Measurements from ENCODE around the gene DNTTIP2. TPM values are rescaled to one million over a fixed set of nuclear protein-coding genes. Genes with fewer than 3 reads are reported as not detected.

The DNTTIP2 gene
- total and polyA plus RNA-seq, 2 experiments from 2014 or later = 34.4 to 43.6 TPM

DNA sequence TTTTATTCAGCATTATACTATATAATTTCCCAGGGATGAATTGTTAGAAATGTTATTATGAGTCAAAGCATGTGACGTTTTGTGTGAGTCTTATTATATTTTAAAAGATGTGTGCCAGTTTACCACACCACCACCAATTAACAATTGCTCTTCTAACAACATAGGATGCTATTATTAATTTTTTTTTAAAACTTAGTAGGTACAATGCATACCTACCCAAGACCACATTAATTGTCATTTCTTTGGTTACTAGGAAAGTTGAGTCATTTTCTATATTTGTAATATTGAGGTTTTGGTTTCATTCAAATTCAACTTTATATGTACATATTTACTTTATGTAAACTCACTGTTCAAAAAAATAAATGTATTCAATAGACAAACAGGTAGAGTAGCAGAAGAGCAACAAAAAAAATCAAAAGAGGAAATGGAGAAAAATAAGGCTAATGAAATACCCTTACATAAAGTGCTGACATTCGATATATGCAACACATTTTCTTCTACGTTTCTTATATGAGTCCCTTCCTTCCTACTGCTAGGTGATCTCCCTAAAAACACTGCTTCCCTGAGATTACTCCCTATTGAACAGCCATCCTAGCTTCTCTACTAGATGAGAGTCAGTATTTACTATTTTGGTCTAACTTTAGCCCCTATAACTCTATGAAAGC lies 20.7 kb upstream of the DNTTIP2 start:
- Histone ChIP-seq H2AFZ (no peak overlapping the region), H3K79me2 (peaks cover 7% of the 10 kb centered on the region), H3K36me3 (replicated peaks; ENCODE audit: insufficient read depth, low read depth) (no peaks in the 10 kb centered on the region), H3K9me2 (replicated peaks; ENCODE audit: insufficient read depth) (no peaks in the 10 kb centered on the region), H3K27ac (no peak overlapping the region), H3K4me1 (ENCODE audit: insufficient read depth) (no peaks in the 10 kb centered on the region), H3K27me3 (no peaks in the 10 kb centered on the region), H3K9me3 (ENCODE audit: low read depth) (no peaks in the 10 kb centered on the region), H4K20me1 (ENCODE audit: insufficient read depth, poor library complexity, severe bottlenecking) (no peaks in the 10 kb centered on the region), H3K4me3 (no peak overlapping the region), H3K4me2 (no peak overlapping the region)
- WGBS (ENCODE audit: low lambda C conversion rate, missing lambda C conversion rate) = 90% methylated on average over 3 of the region's 3 CpGs
- no peak for DNase-seq (ENCODE audit: low spot score)
- no peak for TF ChIP-seq EZH2 (IDR thresholded peaks at IDR 0.05; ENCODE audit: borderline replicate concordance)
- TF ChIP-seq CTCF (IDR thresholded peaks at IDR 0.05; ENCODE audit: poor library complexity) = no peak
- TF ChIP-seq EZH2phosphoT487 (IDR thresholded peaks at IDR 0.05; ENCODE audit: low read depth, severe bottlenecking, unreplicated experiment) = no peak

GRCh38 chr1:93888900-93889299 lies 9.9 kb upstream of the DNTTIP2 start:
- no peaks in the 10 kb centered on the region for H4K20me1 ChIP-seq (ENCODE audit: insufficient read depth, poor library complexity, severe bottlenecking)
- no peak overlapping the region for H3K4me2 ChIP-seq
- no peak for DNase-seq (ENCODE audit: low spot score)
- no peak overlapping the region for H3K4me3 ChIP-seq
- H3K79me2 ChIP-seq = no peaks in the 10 kb centered on the region
- H3K36me3 ChIP-seq (replicated peaks; ENCODE audit: insufficient read depth, low read depth) = no peaks in the 10 kb centered on the region
- 62% methylated on average over 6 of the region's 6 CpGs for WGBS (ENCODE audit: low lambda C conversion rate, missing lambda C conversion rate)
- no peak for TF ChIP-seq EZH2phosphoT487 (IDR thresholded peaks at IDR 0.05; ENCODE audit: low read depth, severe bottlenecking, unreplicated experiment)
- TF ChIP-seq CTCF (IDR thresholded peaks at IDR 0.05; ENCODE audit: poor library complexity) = no peak
- no peak for TF ChIP-seq EZH2 (IDR thresholded peaks at IDR 0.05; ENCODE audit: borderline replicate concordance)
- H3K9me3 ChIP-seq (ENCODE audit: low read depth) = no peaks in the 10 kb centered on the region
- H3K9me2 ChIP-seq (replicated peaks; ENCODE audit: insufficient read depth) = no peaks in the 10 kb centered on the region
- H3K4me1 ChIP-seq (ENCODE audit: insufficient read depth) = no peaks in the 10 kb centered on the region
- no peaks in the 10 kb centered on the region for H3K27me3 ChIP-seq
- no peak overlapping the region for H3K27ac ChIP-seq
- no peak overlapping the region for H2AFZ ChIP-seq

DNA sequence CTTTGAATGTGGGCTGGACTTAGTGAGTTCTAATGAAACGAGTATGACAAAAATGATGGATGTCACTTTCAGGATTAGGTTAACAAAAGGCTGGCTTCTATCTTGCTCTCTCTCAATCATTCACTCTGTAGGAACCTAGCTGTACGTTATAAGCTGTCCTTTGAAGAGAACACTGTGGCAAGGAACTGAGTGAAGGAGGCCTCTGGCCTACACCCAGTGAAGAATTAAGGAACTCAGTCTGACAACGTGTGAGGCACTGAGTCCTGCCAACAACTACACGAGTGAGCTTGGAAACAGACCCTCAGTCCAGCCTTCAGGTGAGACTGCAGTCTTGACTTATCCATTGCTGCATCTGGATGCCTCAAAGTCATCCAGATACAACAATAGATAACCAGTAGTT lies 3.3 kb upstream of the DNTTIP2 start:
- Histone ChIP-seq H3K27me3 (no peaks in the 10 kb centered on the region), H4K20me1 (ENCODE audit: insufficient read depth, poor library complexity, severe bottlenecking) (no peaks in the 10 kb centered on the region), H2AFZ (no peak overlapping the region), H3K4me3 (no peak overlapping the region), H3K9me2 (replicated peaks; ENCODE audit: insufficient read depth) (no peaks in the 10 kb centered on the region), H3K4me1 (ENCODE audit: insufficient read depth) (no peaks in the 10 kb centered on the region), H3K9me3 (ENCODE audit: low read depth) (no peaks in the 10 kb centered on the region), H3K79me2 (peaks cover 16% of the 10 kb centered on the region), H3K36me3 (replicated peaks; ENCODE audit: insufficient read depth, low read depth) (no peaks in the 10 kb centered on the region), H3K27ac (no peak overlapping the region), H3K4me2 (no peak overlapping the region)
- TF ChIP-seq CTCF (IDR thresholded peaks at IDR 0.05; ENCODE audit: poor library complexity) (no peak), EZH2phosphoT487 (IDR thresholded peaks at IDR 0.05; ENCODE audit: low read depth, severe bottlenecking, unreplicated experiment) (no peak), EZH2 (IDR thresholded peaks at IDR 0.05; ENCODE audit: borderline replicate concordance) (no peak)
- 79% methylated on average over 4 of the region's 4 CpGs for WGBS (ENCODE audit: low lambda C conversion rate, missing lambda C conversion rate)
- DNase-seq (ENCODE audit: low spot score) = no peak

All from hepatocyte (in vitro differentiated cells).